Measurements from ENCODE around the gene MAD1L1.

- TF ChIP-seq, protein P1, sequence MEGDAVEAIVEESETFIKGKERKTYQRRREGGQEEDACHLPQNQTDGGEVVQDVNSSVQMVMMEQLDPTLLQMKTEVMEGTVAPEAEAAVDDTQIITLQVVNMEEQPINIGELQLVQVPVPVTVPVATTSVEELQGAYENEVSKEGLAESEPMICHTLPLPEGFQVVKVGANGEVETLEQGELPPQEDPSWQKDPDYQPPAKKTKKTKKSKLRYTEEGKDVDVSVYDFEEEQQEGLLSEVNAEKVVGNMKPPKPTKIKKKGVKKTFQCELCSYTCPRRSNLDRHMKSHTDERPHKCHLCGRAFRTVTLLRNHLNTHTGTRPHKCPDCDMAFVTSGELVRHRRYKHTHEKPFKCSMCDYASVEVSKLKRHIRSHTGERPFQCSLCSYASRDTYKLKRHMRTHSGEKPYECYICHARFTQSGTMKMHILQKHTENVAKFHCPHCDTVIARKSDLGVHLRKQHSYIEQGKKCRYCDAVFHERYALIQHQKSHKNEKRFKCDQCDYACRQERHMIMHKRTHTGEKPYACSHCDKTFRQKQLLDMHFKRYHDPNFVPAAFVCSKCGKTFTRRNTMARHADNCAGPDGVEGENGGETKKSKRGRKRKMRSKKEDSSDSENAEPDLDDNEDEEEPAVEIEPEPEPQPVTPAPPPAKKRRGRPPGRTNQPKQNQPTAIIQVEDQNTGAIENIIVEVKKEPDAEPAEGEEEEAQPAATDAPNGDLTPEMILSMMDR (conservative IDR thresholded peaks at IDR 0.05) = no peak
- no peak for TF ChIP-seq EZH2 (IDR thresholded peaks at IDR 0.05; ENCODE audit: low read depth)
These were observed 203.4 kb downstream of the MAD1L1 start for GRCh38 chr7:2029211-2029905.

Data from PC-9 (cell line).